DOHH2 (cell line): ENCODE measurements around the gene SH3RF3.

Experiments used
- H3F3A ChIP-seq: fragments of 200-600 bp; sonication (generic), shearing (Covaris generic); 2 replicates; pipeline ENCODE4 v1.6.0; 2016; ENCODE audit warnings: antibody characterized with exemption, mild to moderate bottlenecking; ENCODE audit not compliant: control insufficient read depth, insufficient read depth
- H3K27ac ChIP-seq: fragments of 200-600 bp; sonication (generic); 2 replicates; pipeline ENCODE4 v1.5.1; 2014; ENCODE audit warnings: low read depth, mild to moderate bottlenecking, low read length, moderate library complexity
- H3K27me3 ChIP-seq: fragments of 200-600 bp; sonication (generic); 2 replicates; pipeline ENCODE4 v1.6.1; 2014; ENCODE audit warnings: mild to moderate bottlenecking, low read length, mixed read lengths; ENCODE audit not compliant: control insufficient read depth
- H3K36me3 ChIP-seq: fragments of 200-600 bp; sonication (generic); 2 replicates; pipeline ENCODE4 v1.6.1; 2014; ENCODE audit warnings: mild to moderate bottlenecking, low read length, moderate library complexity, mixed read lengths; ENCODE audit not compliant: control insufficient read depth
- H3K4me1 ChIP-seq: fragments of 200-600 bp; sonication (generic); 2 replicates; pipeline ENCODE4 v1.6.1; 2014; ENCODE audit warnings: mild to moderate bottlenecking, low read length, mixed read lengths; ENCODE audit not compliant: control insufficient read depth
- H3K4me2 ChIP-seq: fragments of 200-600 bp; sonication (generic); 2 replicates; pipeline ENCODE4 v1.6.0; 2014; ENCODE audit warnings: mild to moderate bottlenecking, low read length, moderate library complexity
- H3K4me3 ChIP-seq: fragments of 200-600 bp; sonication (generic); 2 replicates; pipeline ENCODE4 v1.5.1; 2014; ENCODE audit warnings: mild to moderate bottlenecking, low read length, mixed read lengths
- H3K79me2 ChIP-seq: fragments of 200-600 bp; sonication (generic); 2 replicates; pipeline ENCODE4 v1.6.1; 2014; ENCODE audit warnings: mild to moderate bottlenecking, low read length, mixed read lengths; ENCODE audit not compliant: control insufficient read depth
- H3K9me2 ChIP-seq: fragments of 200-600 bp; sonication (generic); replicated peaks from 2 replicates; pipeline ENCODE4 v1.6.1; 2014; ENCODE audit warnings: mild to moderate bottlenecking, low read length, mixed read lengths; ENCODE audit not compliant: control insufficient read depth
- H3K9me3 ChIP-seq: fragments of 200-600 bp; sonication (generic); 2 replicates; pipeline ENCODE4 v1.6.1; 2014; ENCODE audit warnings: antibody characterized with exemption, low read length, mixed read lengths; ENCODE audit not compliant: control insufficient read depth, insufficient read depth
- H4K20me1 ChIP-seq: fragments of 200-600 bp; sonication (generic); 2 replicates; pipeline ENCODE4 v1.6.0; 2014; ENCODE audit warnings: low read depth, mild to moderate bottlenecking, antibody characterized with exemption, low read length, moderate library complexity; ENCODE audit not compliant: control insufficient read depth, insufficient read depth
- EZH2phosphoT487 ChIP-seq: fragments of 200-600 bp; sonication (generic); IDR thresholded peaks from 2 replicates; pipeline ENCODE4 v1.6.1; 2017; ENCODE audit warnings: borderline replicate concordance, mild to moderate bottlenecking, antibody characterized with exemption, low read length, moderate library complexity, mixed read lengths
- TF ChIP-seq, protein P1 (sequence below): fragments of 200-600 bp; sonication (generic); IDR thresholded peaks from one replicate; pipeline ENCODE4 v1.5.1; 2014; ENCODE audit warnings: antibody characterized with exemption, mild to moderate bottlenecking, low read depth, low read length; ENCODE audit not compliant: poor library complexity, severe bottlenecking

Gene SH3RF3

DNA sequence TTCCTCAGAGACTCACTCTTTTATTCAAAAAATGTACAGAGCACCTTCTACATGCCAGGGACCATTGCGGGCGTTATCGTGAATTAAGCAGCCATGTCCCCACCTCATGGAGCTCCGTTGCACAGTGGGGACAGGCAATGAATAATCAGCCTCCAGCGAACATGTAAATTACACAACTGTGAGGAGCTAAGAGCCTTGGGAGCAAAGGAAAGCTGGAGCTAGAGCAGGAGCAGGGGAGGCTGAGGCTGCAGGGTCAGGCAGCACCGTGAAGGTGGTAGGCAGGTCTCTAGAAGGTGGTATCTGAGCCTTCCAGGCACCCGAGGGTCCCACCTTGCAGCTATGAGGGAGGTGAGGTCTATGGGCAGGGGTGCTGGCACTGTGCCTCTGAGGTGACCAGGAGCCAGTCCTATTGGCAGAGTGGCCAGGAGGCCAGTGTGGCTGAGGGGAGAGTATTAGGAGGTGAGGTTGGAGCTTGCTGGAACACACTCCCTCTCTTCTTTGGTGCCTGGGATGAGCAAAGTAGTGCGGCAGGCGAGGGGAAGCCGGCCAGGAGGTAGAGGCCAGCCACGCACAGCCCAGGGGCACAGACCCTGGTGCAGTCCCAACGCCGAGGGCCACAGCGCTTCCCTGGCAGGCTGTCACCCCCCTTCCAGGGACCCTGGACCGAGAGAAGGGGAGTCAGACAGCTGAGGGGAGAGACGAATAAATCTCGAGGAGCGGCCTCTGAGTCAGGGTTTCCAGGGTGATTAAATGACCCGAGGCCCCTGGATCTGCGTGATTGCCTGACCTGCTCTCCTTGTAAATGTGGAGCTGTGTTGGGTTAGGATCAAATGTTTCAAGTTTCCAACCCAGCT, 317.5 kb downstream of the SH3RF3 start:
- no peaks in the 10 kb centered on the region for H4K20me1 ChIP-seq
- no peaks in the 10 kb centered on the region for H3K27me3 ChIP-seq
- no peaks in the 10 kb centered on the region for H3K9me2 ChIP-seq
- no peaks in the 10 kb centered on the region for H3K36me3 ChIP-seq
- H3K4me3 ChIP-seq: no peak overlapping the region
- H3K9me3 ChIP-seq: peaks cover 9% of the 10 kb centered on the region; the same call in 1 of the 2 replicates
- no peaks in the 10 kb centered on the region for H3F3A ChIP-seq
- no peaks in the 10 kb centered on the region for H3K4me1 ChIP-seq
- no peak overlapping the region for H3K4me2 ChIP-seq
- TF ChIP-seq, protein P1, sequence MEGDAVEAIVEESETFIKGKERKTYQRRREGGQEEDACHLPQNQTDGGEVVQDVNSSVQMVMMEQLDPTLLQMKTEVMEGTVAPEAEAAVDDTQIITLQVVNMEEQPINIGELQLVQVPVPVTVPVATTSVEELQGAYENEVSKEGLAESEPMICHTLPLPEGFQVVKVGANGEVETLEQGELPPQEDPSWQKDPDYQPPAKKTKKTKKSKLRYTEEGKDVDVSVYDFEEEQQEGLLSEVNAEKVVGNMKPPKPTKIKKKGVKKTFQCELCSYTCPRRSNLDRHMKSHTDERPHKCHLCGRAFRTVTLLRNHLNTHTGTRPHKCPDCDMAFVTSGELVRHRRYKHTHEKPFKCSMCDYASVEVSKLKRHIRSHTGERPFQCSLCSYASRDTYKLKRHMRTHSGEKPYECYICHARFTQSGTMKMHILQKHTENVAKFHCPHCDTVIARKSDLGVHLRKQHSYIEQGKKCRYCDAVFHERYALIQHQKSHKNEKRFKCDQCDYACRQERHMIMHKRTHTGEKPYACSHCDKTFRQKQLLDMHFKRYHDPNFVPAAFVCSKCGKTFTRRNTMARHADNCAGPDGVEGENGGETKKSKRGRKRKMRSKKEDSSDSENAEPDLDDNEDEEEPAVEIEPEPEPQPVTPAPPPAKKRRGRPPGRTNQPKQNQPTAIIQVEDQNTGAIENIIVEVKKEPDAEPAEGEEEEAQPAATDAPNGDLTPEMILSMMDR: no peak
- TF ChIP-seq EZH2phosphoT487: no peak
- H3K27ac ChIP-seq: no peak overlapping the region
- H3K79me2 ChIP-seq: no peaks in the 10 kb centered on the region

DNA sequence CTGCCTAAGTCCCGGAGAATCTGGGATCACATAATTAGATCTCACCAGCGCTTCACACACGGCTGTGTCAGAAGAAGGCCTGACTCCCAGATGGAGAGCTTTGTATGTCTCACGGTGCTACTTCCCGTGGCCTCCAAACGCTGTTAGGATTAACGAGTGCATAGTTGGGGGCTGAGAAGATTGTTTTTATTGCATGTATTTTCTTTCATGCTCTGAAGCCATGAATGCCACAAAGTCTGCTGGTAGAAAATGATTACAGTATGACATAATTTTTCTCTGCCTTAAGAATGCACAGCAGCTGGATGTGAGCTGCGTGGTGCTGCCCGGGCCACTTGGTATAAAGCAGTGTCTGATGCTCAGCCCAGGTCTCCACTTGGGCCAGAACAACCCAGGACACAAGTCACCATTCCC, 318.3 kb downstream of the SH3RF3 start:
- no peaks in the 10 kb centered on the region for H3K4me1 ChIP-seq

DNA sequence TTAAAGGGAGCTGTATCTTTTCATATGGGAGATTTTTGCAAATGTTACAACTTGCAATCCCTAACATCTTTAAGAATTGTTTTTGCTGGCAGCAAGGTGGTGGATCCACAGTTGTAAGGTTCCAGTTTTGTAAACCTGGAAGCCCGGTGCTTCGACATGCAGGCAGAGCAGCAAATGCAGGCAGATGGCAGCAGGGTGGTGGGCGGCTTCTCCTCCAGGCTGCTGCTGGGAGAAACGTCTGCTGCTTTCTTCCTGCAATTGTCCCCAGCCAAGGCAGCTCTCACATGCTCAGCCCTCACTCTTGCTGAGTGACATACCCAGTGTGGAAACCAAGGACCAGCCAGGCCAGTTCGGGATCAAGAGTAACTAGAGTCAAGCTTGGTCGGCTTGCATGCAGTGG, 318.8 kb downstream of the SH3RF3 start:
- H3K79me2 ChIP-seq: no peaks in the 10 kb centered on the region
- H4K20me1 ChIP-seq: no peaks in the 10 kb centered on the region
- no peaks in the 10 kb centered on the region for H3K36me3 ChIP-seq
- no peaks in the 10 kb centered on the region for H3K4me1 ChIP-seq
- H3K4me2 ChIP-seq: no peak overlapping the region
- peaks cover 6% of the 10 kb centered on the region; the same call in 1 of the 2 replicates for H3K9me3 ChIP-seq
- H3K4me3 ChIP-seq: no peak overlapping the region
- TF ChIP-seq, protein P1: no peak
- TF ChIP-seq EZH2phosphoT487: no peak
- H3K27me3 ChIP-seq: no peaks in the 10 kb centered on the region
- H3F3A ChIP-seq: no peaks in the 10 kb centered on the region
- no peaks in the 10 kb centered on the region for H3K9me2 ChIP-seq
- no peak overlapping the region for H3K27ac ChIP-seq

More for the DNA sequence above, 318.3 kb downstream of the SH3RF3 start:
- no peak for TF ChIP-seq EZH2phosphoT487
- no peaks in the 10 kb centered on the region for H4K20me1 ChIP-seq
- no peaks in the 10 kb centered on the region for H3K27me3 ChIP-seq
- H3K9me3 ChIP-seq: peaks cover 8% of the 10 kb centered on the region; the same call in 1 of the 2 replicates
- H3K79me2 ChIP-seq: no peaks in the 10 kb centered on the region
- no peak overlapping the region for H3K4me2 ChIP-seq
- H3K36me3 ChIP-seq: no peaks in the 10 kb centered on the region
- H3F3A ChIP-seq: no peaks in the 10 kb centered on the region
- no peaks in the 10 kb centered on the region for H3K9me2 ChIP-seq
- H3K27ac ChIP-seq: no peak overlapping the region
- H3K4me3 ChIP-seq: no peak overlapping the region

DNA sequence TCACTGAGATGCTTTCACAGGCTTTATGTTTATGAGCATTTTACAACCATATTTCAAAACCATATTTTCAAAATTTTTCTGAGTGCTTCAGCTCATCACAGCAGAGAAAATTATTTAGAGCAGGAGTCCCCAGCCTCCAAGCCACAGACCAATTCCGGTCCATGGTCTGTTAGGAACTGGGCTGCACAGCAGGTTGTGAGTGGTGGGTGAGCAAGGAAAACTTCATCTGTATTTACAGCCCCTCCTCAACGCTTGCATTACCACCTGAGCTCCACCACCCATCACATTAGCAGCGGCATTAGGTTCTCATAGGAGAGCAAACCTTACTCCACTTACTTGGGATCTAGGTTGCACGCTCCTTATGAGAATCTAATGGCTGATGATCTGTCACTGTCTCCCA, 319.2 kb downstream of the SH3RF3 start:
- H3K9me3 ChIP-seq: peaks cover 4% of the 10 kb centered on the region; the same call in 1 of the 2 replicates
- H4K20me1 ChIP-seq: no peaks in the 10 kb centered on the region
- H3F3A ChIP-seq: no peaks in the 10 kb centered on the region
- no peaks in the 10 kb centered on the region for H3K9me2 ChIP-seq
- H3K4me1 ChIP-seq: no peaks in the 10 kb centered on the region
- H3K27ac ChIP-seq: no peak overlapping the region
- H3K27me3 ChIP-seq: no peaks in the 10 kb centered on the region
- no peak overlapping the region for H3K4me2 ChIP-seq
- no peaks in the 10 kb centered on the region for H3K36me3 ChIP-seq
- no peaks in the 10 kb centered on the region for H3K79me2 ChIP-seq
- H3K4me3 ChIP-seq: no peak overlapping the region
- TF ChIP-seq, protein P1: no peak
- TF ChIP-seq EZH2phosphoT487: no peak
